Cardiac muscle cell (in vitro differentiated cells and primary cell): ENCODE measurements around the gene PPOX. TPM values are rescaled to one million over a fixed set of nuclear protein-coding genes. Genes with fewer than 3 reads are reported as not detected.
A peak's percentile ranks its signal among the peaks of the same experiment; 100 is the strongest.

ENCODE experiments used
- DNase-seq, 2 donors: peaks; one replicate each; pipeline versions ENCODE4 v3.0.0 to v3.0.0-alpha.2; 2010 to 2017; ENCODE audit warnings: low read depth in 1 of 2, low spot score in 1 of 2
- H3K27ac ChIP-seq: fragments of 200-600 bp; sonication (generic); 2 replicates; pipeline ENCODE4 v1.5.1; 2016
- H3K27me3 ChIP-seq: fragments of 200-600 bp; sonication (generic); 2 replicates; pipeline ENCODE4 v1.6.0; 2016; ENCODE audit warnings: control low read depth
- H3K36me3 ChIP-seq: fragments of 200-600 bp; sonication (generic); 2 replicates; pipeline ENCODE4 v1.5.1; 2016; ENCODE audit warnings: control low read depth
- H3K4me1 ChIP-seq: fragments of 200-600 bp; sonication (generic); 2 replicates; pipeline ENCODE4 v1.8.1; 2017; ENCODE audit warnings: low read depth, mild to moderate bottlenecking, mixed run types
- H3K4me3 ChIP-seq: fragments of 200-600 bp; sonication (generic); 2 replicates; pipeline ENCODE4 v1.5.1; 2016; ENCODE audit warnings: mild to moderate bottlenecking
- H3K9me3 ChIP-seq: fragments of 200-600 bp; sonication (generic); 2 replicates; pipeline ENCODE4 v1.5.1; 2017; ENCODE audit warnings: low read depth, mild to moderate bottlenecking, control low read depth
- CTCF ChIP-seq: IDR thresholded peaks from 2 replicates; pipeline ENCODE4 v1.5.1; 2012; ENCODE audit warnings: low read depth, mild to moderate bottlenecking, low read length
- polyA plus RNA-seq: library from polyadenylated mRNA; unstranded; fragments of >200 nt; fragmentation: Nextera tagmentation; extraction: Ambion mirVana; gene quantifications from 2 replicates; pipeline ENCODE4 v1.2.1, GENCODE V29; 2016
- total RNA-seq: library from RNA; depleted of rRNA; stranded (reverse); fragments of >200 nt; gene quantifications from 2 replicates; pipeline ENCODE4 v1.2.3, GENCODE V29; 2016

Gene PPOX
- total and polyA plus RNA-seq, 2 experiments from 2014 or later: 53.8 to 67.1 TPM

GRCh38 chr1:161196111-161196510 lies 29.9 kb downstream of the PPOX start:
- Histone ChIP-seq H3K4me3 (no peak overlapping the region), H3K9me3 (no peaks in the 10 kb centered on the region), H3K36me3 (no peaks in the 10 kb centered on the region), H3K4me1 (peaks cover 19% of the 10 kb centered on the region), H3K27me3 (no peaks in the 10 kb centered on the region), H3K27ac (no peak overlapping the region)
- DNase-seq: no peak
- no peak for TF ChIP-seq CTCF

GRCh38 chr1:161196521-161197451 lies 30.6 kb downstream of the PPOX start:
- DNase-seq: peak in 1 of 2 donors; percentile 91
- Histone ChIP-seq H3K4me3 (no peak overlapping the region), H3K4me1 (peaks cover 19% of the 10 kb centered on the region), H3K9me3 (no peaks in the 10 kb centered on the region), H3K27ac (no peak overlapping the region), H3K27me3 (no peaks in the 10 kb centered on the region), H3K36me3 (no peaks in the 10 kb centered on the region)
- TF ChIP-seq CTCF: no peak

- Histone ChIP-seq H3K4me3 (no peak overlapping the region), H3K9me3 (no peaks in the 10 kb centered on the region), H3K27me3 (no peaks in the 10 kb centered on the region), H3K36me3 (no peaks in the 10 kb centered on the region), H3K27ac (no peak overlapping the region), H3K4me1 (peaks cover 19% of the 10 kb centered on the region)
- no peak for DNase-seq
- TF ChIP-seq CTCF: no peak
These were observed 31.5 kb downstream of the PPOX start for GRCh38 chr1:161197560-161198193.

- no peak for TF ChIP-seq CTCF
- no peaks in the 10 kb centered on the region for H3K9me3 ChIP-seq
- peak overlapping the region; percentile 16 for H3K27ac ChIP-seq
- DNase-seq: peak; percentile 57 to 81
- peaks cover 19% of the 10 kb centered on the region for H3K4me1 ChIP-seq
- no peaks in the 10 kb centered on the region for H3K27me3 ChIP-seq
- no peaks in the 10 kb centered on the region for H3K36me3 ChIP-seq
- H3K4me3 ChIP-seq: no peak overlapping the region
These were observed 32.1 kb downstream of the PPOX start for GRCh38 chr1:161198194-161198896.

- no peak for TF ChIP-seq CTCF
- H3K27ac ChIP-seq: peak within 1 kb of the TSS; percentile 16
- H3K36me3 ChIP-seq: no peaks in the 10 kb centered on the region
- DNase-seq: peak; percentile 43 to 90
- no peak within 1 kb of the TSS for H3K4me3 ChIP-seq
- H3K9me3 ChIP-seq: no peaks in the 10 kb centered on the region
- no peaks in the 10 kb centered on the region for H3K27me3 ChIP-seq
- peaks cover 19% of the 10 kb centered on the region for H3K4me1 ChIP-seq
These were observed 32.7 kb downstream of the PPOX start, which contains the start of gene ADAMTS4 for GRCh38 chr1:161198897-161199431. Gene ADAMTS4 (minus strand): TSS chr1:161199054. CDS start chr1:161198627, 427 bp downstream.
